Stimulated activated CD4-positive, alpha-beta T cell treated with anti-CD3 and anti-CD28 coated beads, Interleukin-12 subunit alpha, Interleukin-12 subunit beta, amount 100 ng/mL, for 4 hours (primary cell): Measurements from ENCODE around the gene ACMSD.
"Not testable (repeated sequence)": the region's sequence is repeated elsewhere in the genome, so short reads cannot be mapped to it uniquely, and the experiment has no call there.

Experiments
- DNase-seq: peaks from one replicate; pipeline ENCODE4 v3.0.0-alpha.2; 2020

ACMSD gene

GRCh38 chr2:134838143-134838620, at the start of gene ACMSD:
TSS of gene ACMSD (plus strand) at chr2:134838616. CDS start at chr2:134838683, 67 bp downstream.
- DNase-seq: no peak

GRCh38 chr2:134790487-134790886, 47.9 kb upstream of the ACMSD start:
- DNase-seq: no peak

- no peak for DNase-seq
Measured at GRCh38 chr2:134791616-134792015, 46.8 kb upstream of the ACMSD start.

- DNase-seq: no peak
Measured at GRCh38 chr2:134792186-134792585, 46.2 kb upstream of the ACMSD start.

- DNase-seq: no peak
Measured at GRCh38 chr2:134795765-134796164, 42.7 kb upstream of the ACMSD start.

- no peak for DNase-seq
Measured at GRCh38 chr2:134796373-134796772, 42.0 kb upstream of the ACMSD start.

GRCh38 chr2:134799936-134800335, 38.5 kb upstream of the ACMSD start:
- no peak for DNase-seq

- no peak for DNase-seq
Measured at GRCh38 chr2:134800341-134800740, 38.1 kb upstream of the ACMSD start.

GRCh38 chr2:134803609-134804405, 34.6 kb upstream of the ACMSD start:
- not testable (repeated sequence) for DNase-seq

- no peak for DNase-seq
Measured at GRCh38 chr2:134815741-134816140, 22.7 kb upstream of the ACMSD start.

- no peak for DNase-seq
Measured at GRCh38 chr2:134818321-134818720, 20.1 kb upstream of the ACMSD start.

- no peak for DNase-seq
Measured at GRCh38 chr2:134819334-134819733, 19.1 kb upstream of the ACMSD start.

GRCh38 chr2:134823431-134823830, 15.0 kb upstream of the ACMSD start:
- DNase-seq: no peak

- no peak for DNase-seq
Measured at GRCh38 chr2:134823832-134824231, 14.6 kb upstream of the ACMSD start.

- not testable (repeated sequence) for DNase-seq
Measured at GRCh38 chr2:134825716-134826115, 12.7 kb upstream of the ACMSD start.

- DNase-seq: no peak
Measured at GRCh38 chr2:134835471-134835870, 2.9 kb upstream of the ACMSD start.

GRCh38 chr2:134836986-134837385, 1.4 kb upstream of the ACMSD start:
- DNase-seq: no peak

GRCh38 chr2:134839649-134840048, 1.2 kb downstream of the ACMSD start:
- DNase-seq: no peak

- no peak for DNase-seq
Measured at GRCh38 chr2:134842930-134843490, 4.6 kb downstream of the ACMSD start.

GRCh38 chr2:134843968-134844367, 5.6 kb downstream of the ACMSD start:
- no peak for DNase-seq

GRCh38 chr2:134845028-134845427, 6.6 kb downstream of the ACMSD start:
- DNase-seq: no peak

GRCh38 chr2:134845719-134846118, 7.3 kb downstream of the ACMSD start:
- DNase-seq: no peak

GRCh38 chr2:134846213-134846612, 7.8 kb downstream of the ACMSD start:
- DNase-seq: no peak

- DNase-seq: not testable (repeated sequence)
Measured at GRCh38 chr2:134847582-134847981, 9.2 kb downstream of the ACMSD start.

GRCh38 chr2:134852518-134852917, 14.1 kb downstream of the ACMSD start:
- no peak for DNase-seq
